Right cardiac atrium (tissue), 5 donors: Measurements from ENCODE around the gene KCNK2. TPM values are rescaled to one million over a fixed set of nuclear protein-coding genes. Genes with fewer than 3 reads are reported as not detected.

Experiments
- ATAC-seq, 2 donors: fragments of 200-7000 bp; cut with Tn5 transposase; one replicate each; pipeline versions ENCODE4 v1.8.0 to v1.9.1; 2020; ENCODE audit warnings: moderate library complexity in 2 of 2, mild to moderate bottlenecking in 1 of 2
- DNase-seq, 3 donors: peaks; one replicate each; pipeline ENCODE4 v3.0.0-alpha.2; 2020
- H3K27ac ChIP-seq: one replicate; pipeline ENCODE4 v1.5.1; 2013; ENCODE audit warnings: mild to moderate bottlenecking, low read length, control low read depth, moderate library complexity
- H3K27me3 ChIP-seq: one replicate; pipeline ENCODE4 v1.6.1; 2013; ENCODE audit not compliant: control insufficient read depth, insufficient read depth
- H3K4me1 ChIP-seq: one replicate; pipeline ENCODE4 v1.6.1; 2013; ENCODE audit warnings: low read length; ENCODE audit not compliant: control insufficient read depth, insufficient read depth
- H3K4me3 ChIP-seq: one replicate; pipeline ENCODE4 v1.5.1; 2013; ENCODE audit warnings: low read length, control low read depth
- H3K9me3 ChIP-seq: one replicate; pipeline ENCODE4 v1.6.1; 2013; ENCODE audit warnings: low read length; ENCODE audit not compliant: control insufficient read depth
- WGBS: extraction: QIAGEN DNeasy Blood & Tissue Kit; methylation state at CpG from one replicate; pipeline ENCODE4 v1.1.7; 2013; 5-methylcytosine and 5-hydroxymethylcytosine counted together
- intact Hi-C, 4 donors: fragments of 100-400 bp; cut with DNase I; formaldehyde crosslinking; loops; one replicate each; pipeline versions ENCODE4 v1.11.0 to v1.14.0; 2022 to 2023
- polyA plus RNA-seq: library from polyadenylated mRNA; stranded (reverse); fragments of 200-250 nt; gene quantifications from one replicate; pipeline ENCODE4 v1.2.3, GENCODE V29; 2013
- total RNA-seq, 4 donors: library from RNA; stranded (reverse); fragmentation: NEBNext Ultra II Directional; extraction: Animal tissue kit (Norgen Biotek cat#: 25700); gene quantifications; one replicate each; pipeline ENCODE4 v1.2.1, GENCODE V29; 2021
- donor health status: healthy with polysubstance abuse.
- donor health status: DM: no; HTN: yes; CAD: no.
- donor health status: DM: no; HTN: no; CAD: no.
- donor health status: DM: no; HTN: yes; CAD: no; lungs with severe emphysema.
- donor health status: DM: yes; HTN: yes; CAD: no.

The KCNK2 gene
- total and polyA plus RNA-seq, 5 donors, result 0.14 to 0.28 TPM; not detected in 3

DNA sequence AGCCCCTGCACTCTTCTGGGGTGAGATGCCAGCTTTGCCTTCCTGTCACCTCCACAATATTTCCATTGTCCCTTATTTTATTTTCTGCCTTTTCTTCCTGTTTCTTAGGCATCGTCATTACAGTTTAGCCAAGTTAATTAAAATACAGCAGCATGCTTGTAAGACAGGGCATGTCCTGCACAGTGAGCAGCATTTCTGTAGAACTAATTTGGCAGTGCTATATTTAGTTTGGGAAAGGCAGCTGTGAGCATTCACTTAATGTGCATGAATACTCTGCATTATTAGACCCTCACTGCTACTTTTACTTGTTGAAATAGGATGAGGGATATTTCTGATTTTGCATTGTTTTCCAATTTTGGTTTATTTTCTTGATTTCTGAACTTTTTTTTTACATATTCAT is 133.3 kb downstream of the KCNK2 start:
- H3K27me3 ChIP-seq, result no peaks in the 10 kb centered on the region
- WGBS, result 31% methylated on average over 1 of the region's 1 CpG
- DNase-seq (no peak), ATAC-seq (no peak)
- H3K4me1 ChIP-seq, result no peaks in the 10 kb centered on the region
- H3K4me3 ChIP-seq, result no peak overlapping the region
- no peak overlapping the region for H3K27ac ChIP-seq
- no peaks in the 10 kb centered on the region for H3K9me3 ChIP-seq
- intact Hi-C loops, result no loop called here

DNA sequence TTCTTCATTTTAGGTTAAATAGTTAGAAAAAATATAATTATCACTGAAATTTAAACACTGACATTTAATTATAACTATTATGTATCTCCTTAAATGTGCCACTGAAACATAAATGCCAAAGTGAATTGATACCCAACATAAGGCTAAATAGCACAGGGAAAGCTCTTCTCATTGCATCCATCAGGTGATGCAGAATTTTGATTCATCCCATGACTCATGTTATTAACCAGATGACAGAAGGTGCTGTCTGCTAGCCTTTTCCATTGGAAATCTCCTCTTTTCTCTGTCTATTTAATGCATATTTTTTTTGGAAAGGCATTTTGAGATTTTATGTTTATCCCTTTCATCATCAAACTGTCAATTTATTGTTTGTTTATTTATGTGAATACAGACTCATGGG is 136.8 kb downstream of the KCNK2 start:
- H3K4me1 ChIP-seq, result no peaks in the 10 kb centered on the region
- no peaks in the 10 kb centered on the region for H3K9me3 ChIP-seq
- no peak overlapping the region for H3K27ac ChIP-seq
- no peak for DNase-seq
- intact Hi-C loops, result no loop called here
- no peaks in the 10 kb centered on the region for H3K27me3 ChIP-seq
- no peak overlapping the region for H3K4me3 ChIP-seq
- no peak for ATAC-seq

DNA sequence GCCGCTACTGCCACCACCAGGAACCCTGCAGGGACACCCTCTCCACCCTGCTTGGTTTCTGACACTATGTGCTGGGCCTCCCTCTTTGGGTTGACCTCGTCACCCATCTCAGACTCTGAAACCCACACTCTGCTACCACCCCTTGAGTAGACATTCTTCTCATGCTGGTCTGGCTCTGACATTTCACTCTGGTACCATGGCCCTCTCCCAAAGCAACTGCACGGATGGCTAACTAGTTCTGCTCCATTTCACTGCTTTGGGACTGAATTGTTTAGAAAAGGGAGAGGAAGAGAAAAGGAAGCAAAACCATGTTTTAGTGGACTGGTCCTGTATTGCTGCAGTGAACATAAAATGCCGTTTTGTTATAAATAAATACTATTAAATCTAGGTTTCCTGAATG is 137.8 kb downstream of the KCNK2 start:
- no peak overlapping the region for H3K27ac ChIP-seq
- 86% methylated on average over 4 of the region's 4 CpGs for WGBS

GRCh38 chr1:215226757-215227156 is 144.2 kb downstream of the KCNK2 start:
- WGBS, result 81% methylated on average over 2 of the region's 2 CpGs
- Histone ChIP-seq H3K4me1 (no peaks in the 10 kb centered on the region), H3K27ac (no peak overlapping the region), H3K27me3 (no peaks in the 10 kb centered on the region), H3K9me3 (no peaks in the 10 kb centered on the region), H3K4me3 (no peak overlapping the region)
- intact Hi-C loops, result no loop called here
- ATAC-seq (no peak), DNase-seq (no peak)

More for the DNA sequence above, 137.8 kb downstream of the KCNK2 start:
- Histone ChIP-seq H3K27me3 (no peaks in the 10 kb centered on the region), H3K4me1 (no peaks in the 10 kb centered on the region), H3K9me3 (no peaks in the 10 kb centered on the region), H3K4me3 (no peak overlapping the region)
- DNase-seq (no peak), ATAC-seq (no peak)
- intact Hi-C loops, result no loop called here

- Histone ChIP-seq H3K4me3 (no peak overlapping the region), H3K9me3 (no peaks in the 10 kb centered on the region), H3K4me1 (no peaks in the 10 kb centered on the region), H3K27me3 (no peaks in the 10 kb centered on the region), H3K27ac (no peak overlapping the region)
- ATAC-seq (no peak), DNase-seq (no peak)
- intact Hi-C loops, result no loop called here
- WGBS, result 80% methylated on average over 6 of the region's 6 CpGs
Measured at GRCh38 chr1:215228193-215228592, 145.7 kb downstream of the KCNK2 start.

- Histone ChIP-seq H3K27ac (no peak overlapping the region), H3K9me3 (no peaks in the 10 kb centered on the region), H3K4me1 (no peaks in the 10 kb centered on the region), H3K27me3 (no peaks in the 10 kb centered on the region), H3K4me3 (no peak overlapping the region)
- intact Hi-C loops, result no loop called here
- no peak for DNase-seq
- no peak for ATAC-seq
- WGBS, result 83% methylated on average over 3 of the region's 3 CpGs
Measured at GRCh38 chr1:215241451-215241850, 158.9 kb downstream of the KCNK2 start.

DNA sequence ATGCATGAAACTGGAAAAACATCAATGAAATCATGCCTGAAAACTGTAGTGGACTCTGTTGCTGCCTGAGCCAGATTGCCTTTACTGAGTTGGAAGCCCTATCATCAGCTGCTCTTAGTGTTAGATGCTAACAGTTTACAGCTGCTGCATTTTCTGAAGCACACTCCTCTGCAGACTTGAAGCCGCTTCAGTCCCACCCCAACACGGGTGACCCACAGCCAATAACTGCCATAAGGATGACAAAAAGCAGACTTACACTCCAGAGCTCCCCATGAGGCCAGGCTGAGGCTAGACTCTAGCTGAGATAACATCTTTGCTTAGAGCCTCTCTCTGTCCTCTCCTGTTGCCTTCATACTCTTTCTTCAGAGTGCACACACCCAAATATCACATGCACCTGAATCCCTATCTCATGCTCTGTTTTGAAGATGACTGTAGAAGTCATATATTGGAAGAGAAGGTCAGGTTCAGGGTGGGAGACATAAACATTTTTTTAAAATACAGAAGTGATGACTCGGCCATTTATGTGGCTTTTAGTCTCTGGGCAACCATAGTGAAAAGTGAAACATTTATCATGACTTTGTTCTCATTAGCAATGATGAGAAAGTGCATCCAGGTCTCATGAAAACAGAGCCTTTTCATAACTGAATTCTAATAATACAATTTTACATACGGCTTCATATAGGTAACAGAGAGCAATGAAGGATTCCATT is 161.0 kb downstream of the KCNK2 start:
- intact Hi-C loops, result no loop called here
- Histone ChIP-seq H3K27ac (no peak overlapping the region), H3K4me3 (no peak overlapping the region), H3K27me3 (no peaks in the 10 kb centered on the region), H3K4me1 (no peaks in the 10 kb centered on the region), H3K9me3 (no peaks in the 10 kb centered on the region)
- no peak for DNase-seq
- no peak for ATAC-seq
- 52% methylated on average over 4 of the region's 4 CpGs for WGBS

GRCh38 chr1:215250913-215251312 is 168.4 kb downstream of the KCNK2 start:
- intact Hi-C loops, result no loop called here
- DNase-seq, result no peak
- no peak for ATAC-seq
- WGBS, result 91% methylated on average over 2 of the region's 2 CpGs
- Histone ChIP-seq H3K27me3 (no peaks in the 10 kb centered on the region), H3K9me3 (no peaks in the 10 kb centered on the region), H3K4me1 (no peaks in the 10 kb centered on the region), H3K27ac (no peak overlapping the region), H3K4me3 (no peak overlapping the region)

GRCh38 chr1:215251428-215251827 is 168.9 kb downstream of the KCNK2 start:
- WGBS, result 92% methylated on average over 4 of the region's 4 CpGs

GRCh38 chr1:215252164-215252563 is 169.6 kb downstream of the KCNK2 start:
- 82% methylated on average over 1 of the region's 1 CpG for WGBS

More at GRCh38 chr1:215251428-215251827, 168.9 kb downstream of the KCNK2 start:
- Histone ChIP-seq H3K4me3 (no peak overlapping the region), H3K27me3 (no peaks in the 10 kb centered on the region), H3K27ac (no peak overlapping the region), H3K9me3 (no peaks in the 10 kb centered on the region), H3K4me1 (no peaks in the 10 kb centered on the region)
- intact Hi-C loops, result no loop called here
- no peak for ATAC-seq
- no peak for DNase-seq

DNA sequence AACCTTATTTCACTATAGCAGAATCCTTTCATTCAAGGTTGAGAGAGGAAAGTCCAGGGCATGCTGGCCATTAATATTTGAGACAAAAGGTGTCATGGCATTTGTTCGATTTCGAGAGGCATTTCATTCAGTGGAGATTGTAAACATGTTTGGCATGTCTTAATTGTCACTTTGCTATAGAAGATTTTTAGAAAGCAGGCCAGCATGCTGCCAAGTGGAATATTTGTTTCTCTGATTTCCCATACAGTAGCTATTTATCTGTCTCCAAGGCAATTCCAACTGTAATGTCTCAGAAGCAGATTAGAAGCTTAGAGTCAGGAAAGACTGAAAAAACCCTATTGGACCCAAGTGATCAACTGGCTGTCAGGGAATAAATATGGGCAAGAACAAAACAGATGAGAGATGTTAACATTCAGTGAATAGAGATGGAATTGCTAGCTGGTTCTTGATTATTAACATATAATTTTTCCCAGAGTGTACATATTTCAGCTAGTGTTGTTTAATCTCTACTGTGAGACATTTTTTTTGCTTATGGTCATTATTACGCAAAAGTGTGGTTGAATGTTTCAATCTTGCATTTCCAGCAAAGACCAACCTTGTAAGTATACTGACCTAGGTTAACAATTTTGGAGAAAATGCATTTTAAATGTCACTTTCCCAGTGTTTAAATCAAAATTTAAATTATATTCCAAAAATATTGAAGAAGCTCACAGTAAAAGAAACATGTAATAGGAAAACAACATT is 174.6 kb downstream of the KCNK2 start:
- ATAC-seq (no peak), DNase-seq (no peak)
- H3K4me1 ChIP-seq, result no peaks in the 10 kb centered on the region
- H3K9me3 ChIP-seq, result no peaks in the 10 kb centered on the region
- intact Hi-C loops, result no loop called here
- no peak overlapping the region for H3K27ac ChIP-seq
- 73% methylated on average over 3 of the region's 3 CpGs for WGBS
- no peak overlapping the region for H3K4me3 ChIP-seq
- no peaks in the 10 kb centered on the region for H3K27me3 ChIP-seq

More at GRCh38 chr1:215252164-215252563, 169.6 kb downstream of the KCNK2 start:
- no peak for ATAC-seq
- Histone ChIP-seq H3K27ac (no peak overlapping the region), H3K4me1 (no peaks in the 10 kb centered on the region), H3K27me3 (no peaks in the 10 kb centered on the region), H3K4me3 (no peak overlapping the region), H3K9me3 (no peaks in the 10 kb centered on the region)
- intact Hi-C loops, result no loop called here
- no peak for DNase-seq
